GM06990 (cell line): ENCODE data around the gene SORL1.

ENCODE experiments used
- DNase-seq: peaks from one replicate; pipeline ENCODE4 v3.0.0-alpha.2; 2011; ENCODE audit not compliant: insufficient read length; ENCODE audit errors: extremely low read depth
- H3K27me3 ChIP-seq: replicated peaks from 2 replicates; pipeline ENCODE4 v1.6.0; 2011; ENCODE audit warnings: low read length; ENCODE audit not compliant: control insufficient read depth, insufficient read depth
- H3K36me3 ChIP-seq: 2 replicates; pipeline ENCODE4 v1.5.1; 2011; ENCODE audit warnings: low read length; ENCODE audit not compliant: control insufficient read depth, insufficient read depth
- H3K4me3 ChIP-seq: replicated peaks from 2 replicates; pipeline ENCODE4 v1.5.1; 2011; ENCODE audit warnings: low read depth, mild to moderate bottlenecking, control low read depth, low read length
- CTCF ChIP-seq: IDR thresholded peaks from 2 replicates; pipeline ENCODE4 v1.5.1; 2011; ENCODE audit warnings: low read length, control low read depth, mild to moderate bottlenecking, inconsistent platforms; ENCODE audit not compliant: insufficient read depth, poor library complexity, severe bottlenecking

The SORL1 gene

GRCh38 chr11:121439337-121439736, 12.8 kb upstream of the SORL1 start:
- no peak for TF ChIP-seq CTCF
- no peak for DNase-seq
- no peaks in the 10 kb centered on the region for H3K36me3 ChIP-seq
- H3K27me3 ChIP-seq, result no peaks in the 10 kb centered on the region
- no peak overlapping the region for H3K4me3 ChIP-seq

GRCh38 chr11:121439759-121440158, 12.4 kb upstream of the SORL1 start:
- Histone ChIP-seq H3K4me3 (no peak overlapping the region), H3K36me3 (no peaks in the 10 kb centered on the region), H3K27me3 (no peaks in the 10 kb centered on the region)
- TF ChIP-seq CTCF, result no peak
- DNase-seq, result no peak

GRCh38 chr11:121441521-121441920, 10.6 kb upstream of the SORL1 start:
- no peak for DNase-seq
- TF ChIP-seq CTCF, result no peak

GRCh38 chr11:121443688-121444275, 8.3 kb upstream of the SORL1 start:
- no peak for TF ChIP-seq CTCF
- Histone ChIP-seq H3K36me3 (no peaks in the 10 kb centered on the region), H3K27me3 (no peaks in the 10 kb centered on the region), H3K4me3 (no peak overlapping the region)
- no peak for DNase-seq

More at GRCh38 chr11:121441521-121441920, 10.6 kb upstream of the SORL1 start:
- H3K36me3 ChIP-seq, result no peaks in the 10 kb centered on the region
- no peaks in the 10 kb centered on the region for H3K27me3 ChIP-seq
- no peak overlapping the region for H3K4me3 ChIP-seq

- no peak for TF ChIP-seq CTCF
- no peak overlapping the region for H3K4me3 ChIP-seq
- DNase-seq, result no peak
- no peaks in the 10 kb centered on the region for H3K27me3 ChIP-seq
- H3K36me3 ChIP-seq, result no peaks in the 10 kb centered on the region
Observed at GRCh38 chr11:121444526-121444925, 7.6 kb upstream of the SORL1 start.
